Stimulated activated effector memory CD8-positive, alpha-beta T cell treated with anti-CD3 and anti-CD28 coated beads, Interleukin-12 subunit alpha, Interleukin-12 subunit beta, amount 100 ng/mL, for 72 hours (primary cell): ENCODE data around the gene P2RY1.
"Not testable (repeated sequence)": the region's sequence is repeated elsewhere in the genome, so short reads cannot be mapped to it uniquely, and the experiment has no call there.

ENCODE experiments used
- ATAC-seq: fragments of 150-1000 bp; cut with Tn5 transposase; 2 replicates; pipeline ENCODE4 v1.10.0; 2021
- DNase-seq, 2 donors: peaks; one replicate each; pipeline ENCODE4 v3.0.0; 2021 to 2022; ENCODE audit warnings: low spot score in 2 of 2
- H3K27ac Mint-ChIP-seq: one replicate; pipeline ENCODE4 v1.8.0; 2022; ENCODE audit warnings: mild to moderate bottlenecking, mixed read lengths
- H3K36me3 Mint-ChIP-seq: one replicate; pipeline ENCODE4 v1.8.0; 2022; ENCODE audit warnings: mild to moderate bottlenecking, mixed read lengths
- H3K4me1 Mint-ChIP-seq: one replicate; pipeline ENCODE4 v1.8.0; 2022; ENCODE audit warnings: mixed read lengths
- H3K4me3 Mint-ChIP-seq: one replicate; pipeline ENCODE4 v1.8.0; 2022; ENCODE audit warnings: mild to moderate bottlenecking, mixed read lengths
- H3K9me3 Mint-ChIP-seq: one replicate; pipeline ENCODE4 v1.8.0; 2022; ENCODE audit warnings: mixed read lengths

Gene P2RY1

DNA sequence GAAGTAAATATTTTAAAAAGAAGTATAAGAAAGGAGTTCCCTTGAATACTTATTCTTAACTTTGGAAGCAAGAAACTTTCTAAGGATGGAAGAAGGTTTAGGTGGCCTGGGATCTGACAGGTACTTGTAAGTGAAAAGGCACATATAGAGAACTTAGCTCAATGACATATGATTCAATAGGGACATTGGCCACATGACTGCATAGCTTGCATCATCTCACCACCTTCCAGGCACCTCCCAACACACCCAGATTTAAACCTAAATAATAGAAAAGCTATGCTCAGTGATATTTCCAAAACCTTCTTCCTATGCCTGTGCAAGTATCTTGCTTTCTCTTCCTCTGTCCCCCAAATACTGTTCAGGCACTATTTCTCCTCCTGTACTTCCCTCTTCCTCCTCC lies 4.7 kb upstream of the P2RY1 start:
- DNase-seq (no peak), ATAC-seq (no peak)
- Mint-ChIP-seq H3K4me3 (no peak overlapping the region), H3K4me1 (no peaks in the 10 kb centered on the region), H3K36me3 (no peaks in the 10 kb centered on the region), H3K27ac (no peak overlapping the region), H3K9me3 (no peaks in the 10 kb centered on the region)

DNA sequence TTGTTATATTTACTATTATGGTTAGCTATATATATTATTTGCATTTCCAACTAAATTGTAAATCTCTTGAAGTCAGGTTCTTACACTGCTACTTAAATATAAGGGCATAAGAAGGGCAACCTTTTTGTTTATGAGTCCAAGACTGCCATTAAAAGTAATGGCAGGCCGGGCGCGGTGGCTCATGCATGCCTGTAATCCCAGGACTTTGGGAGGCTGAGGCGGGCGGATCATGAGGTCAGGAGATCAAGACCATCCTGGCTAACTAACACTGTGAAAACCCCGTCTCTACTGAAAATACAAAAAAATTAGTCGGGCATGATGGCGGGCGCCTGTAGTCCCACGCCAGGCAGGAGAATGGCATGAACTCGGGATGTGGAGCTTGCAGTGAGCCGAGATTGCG lies 2.9 kb upstream of the P2RY1 start:
- no peak overlapping the region for H3K4me3 Mint-ChIP-seq
- DNase-seq (no peak), ATAC-seq (no peak)
- H3K27ac Mint-ChIP-seq: no peak overlapping the region
- H3K36me3 Mint-ChIP-seq: no peaks in the 10 kb centered on the region
- peaks cover 7% of the 10 kb centered on the region for H3K4me1 Mint-ChIP-seq
- no peaks in the 10 kb centered on the region for H3K9me3 Mint-ChIP-seq

DNA sequence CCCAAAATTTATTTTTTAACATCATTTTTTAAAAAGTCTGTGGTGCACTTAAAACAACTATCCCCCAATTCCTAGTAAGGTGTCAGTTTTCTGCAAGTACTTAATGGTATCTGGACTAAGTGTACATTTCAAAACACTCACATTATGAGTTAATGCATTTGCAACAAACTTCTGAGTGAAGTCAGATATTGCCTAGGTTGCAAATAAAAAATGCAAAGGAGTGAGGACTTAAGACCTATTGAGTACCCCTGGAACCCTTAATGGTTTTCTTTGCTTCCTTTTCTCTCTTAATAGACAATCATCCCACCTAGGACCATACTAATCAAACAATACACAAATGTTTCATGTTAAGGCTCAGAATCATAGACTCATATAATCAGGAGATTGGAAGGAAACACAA lies 1.8 kb upstream of the P2RY1 start:
- Mint-ChIP-seq H3K4me1 (peaks cover 7% of the 10 kb centered on the region), H3K27ac (no peak overlapping the region), H3K9me3 (no peaks in the 10 kb centered on the region), H3K36me3 (no peaks in the 10 kb centered on the region), H3K4me3 (no peak overlapping the region)
- no peak for DNase-seq
- ATAC-seq: no peak

DNA sequence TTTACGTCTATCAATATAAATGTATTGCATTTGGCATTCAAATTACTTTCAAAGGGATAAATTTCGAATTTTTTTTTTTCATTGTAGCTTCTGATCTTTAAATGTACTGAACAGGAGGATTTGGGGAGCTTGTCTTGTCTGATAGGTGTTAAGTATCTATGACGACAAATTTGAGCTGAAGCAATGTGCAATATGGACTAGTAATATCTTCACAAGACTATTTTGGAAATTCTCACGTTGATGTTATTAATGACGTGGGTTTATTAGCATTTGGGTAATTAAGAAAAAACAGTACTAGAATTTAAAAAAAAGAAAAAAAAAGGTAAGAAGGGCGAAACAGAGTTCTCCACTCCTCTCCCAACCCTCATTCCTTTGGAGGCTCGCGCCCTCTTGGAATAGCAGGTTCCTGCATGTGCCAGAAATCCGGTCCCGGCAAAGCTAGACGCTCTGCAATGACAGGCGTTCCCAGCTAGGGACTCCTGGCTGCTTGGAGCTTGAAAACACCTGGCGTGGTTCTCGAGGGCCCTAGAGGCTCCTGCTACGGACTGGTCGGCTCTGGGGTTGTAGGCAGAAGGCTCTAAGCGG lies 648 bp upstream of the P2RY1 start:
- Mint-ChIP-seq H3K9me3 (no peaks in the 10 kb centered on the region), H3K4me3 (peak overlapping the region; percentile 66), H3K36me3 (no peaks in the 10 kb centered on the region), H3K4me1 (peaks cover 7% of the 10 kb centered on the region), H3K27ac (no peak overlapping the region)
- DNase-seq (no peak), ATAC-seq (no peak)

DNA sequence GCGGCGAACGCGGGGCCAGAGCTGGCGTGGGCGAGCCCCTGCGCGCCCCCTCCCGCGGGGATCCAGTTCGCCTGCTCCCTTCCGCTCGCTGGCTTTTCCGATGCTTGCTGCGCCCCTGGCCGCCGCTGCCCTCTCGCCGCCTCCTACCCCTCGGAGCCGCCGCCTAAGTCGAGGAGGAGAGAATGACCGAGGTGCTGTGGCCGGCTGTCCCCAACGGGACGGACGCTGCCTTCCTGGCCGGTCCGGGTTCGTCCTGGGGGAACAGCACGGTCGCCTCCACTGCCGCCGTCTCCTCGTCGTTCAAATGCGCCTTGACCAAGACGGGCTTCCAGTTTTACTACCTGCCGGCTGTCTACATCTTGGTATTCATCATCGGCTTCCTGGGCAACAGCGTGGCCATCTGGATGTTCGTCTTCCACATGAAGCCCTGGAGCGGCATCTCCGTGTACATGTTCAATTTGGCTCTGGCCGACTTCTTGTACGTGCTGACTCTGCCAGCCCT lies 721 bp downstream of the P2RY1 start:
- DNase-seq (no peak), ATAC-seq (peak; percentile 9)
- Mint-ChIP-seq H3K9me3 (no peaks in the 10 kb centered on the region), H3K27ac (no peak overlapping the region), H3K4me1 (peaks cover 7% of the 10 kb centered on the region), H3K4me3 (peak overlapping the region; percentile 66), H3K36me3 (no peaks in the 10 kb centered on the region)

DNA sequence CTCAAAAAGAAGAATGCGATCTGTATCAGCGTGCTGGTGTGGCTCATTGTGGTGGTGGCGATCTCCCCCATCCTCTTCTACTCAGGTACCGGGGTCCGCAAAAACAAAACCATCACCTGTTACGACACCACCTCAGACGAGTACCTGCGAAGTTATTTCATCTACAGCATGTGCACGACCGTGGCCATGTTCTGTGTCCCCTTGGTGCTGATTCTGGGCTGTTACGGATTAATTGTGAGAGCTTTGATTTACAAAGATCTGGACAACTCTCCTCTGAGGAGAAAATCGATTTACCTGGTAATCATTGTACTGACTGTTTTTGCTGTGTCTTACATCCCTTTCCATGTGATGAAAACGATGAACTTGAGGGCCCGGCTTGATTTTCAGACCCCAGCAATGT lies 1.3 kb downstream of the P2RY1 start:
- H3K36me3 Mint-ChIP-seq: no peaks in the 10 kb centered on the region
- no peak overlapping the region for H3K27ac Mint-ChIP-seq
- H3K4me1 Mint-ChIP-seq: peaks cover 7% of the 10 kb centered on the region
- H3K4me3 Mint-ChIP-seq: peak overlapping the region; percentile 66
- ATAC-seq: no peak
- H3K9me3 Mint-ChIP-seq: no peaks in the 10 kb centered on the region
- DNase-seq: no peak

DNA sequence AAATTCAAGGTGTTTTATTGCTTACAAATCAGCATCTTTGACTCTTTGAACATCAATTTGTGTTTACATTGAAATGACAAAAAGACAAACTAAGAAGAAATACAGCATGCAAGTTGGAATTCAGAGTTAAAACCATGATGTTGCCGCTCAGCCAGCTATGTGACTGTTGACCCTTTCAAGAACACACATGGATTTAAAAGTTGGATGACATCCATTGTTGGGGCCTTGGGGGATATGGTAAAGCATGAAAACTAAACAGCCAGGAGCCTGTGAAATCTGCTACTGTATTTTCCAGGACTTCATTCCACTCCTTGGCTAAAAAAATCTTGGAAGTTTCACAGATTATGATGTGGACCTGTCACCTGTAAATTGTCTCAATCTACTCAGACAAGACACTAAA lies 4.6 kb downstream of the P2RY1 start:
- Mint-ChIP-seq H3K4me1 (peaks cover 7% of the 10 kb centered on the region), H3K36me3 (no peaks in the 10 kb centered on the region), H3K9me3 (no peaks in the 10 kb centered on the region), H3K27ac (no peak overlapping the region), H3K4me3 (no peak overlapping the region)
- no peak for ATAC-seq
- no peak for DNase-seq

DNA sequence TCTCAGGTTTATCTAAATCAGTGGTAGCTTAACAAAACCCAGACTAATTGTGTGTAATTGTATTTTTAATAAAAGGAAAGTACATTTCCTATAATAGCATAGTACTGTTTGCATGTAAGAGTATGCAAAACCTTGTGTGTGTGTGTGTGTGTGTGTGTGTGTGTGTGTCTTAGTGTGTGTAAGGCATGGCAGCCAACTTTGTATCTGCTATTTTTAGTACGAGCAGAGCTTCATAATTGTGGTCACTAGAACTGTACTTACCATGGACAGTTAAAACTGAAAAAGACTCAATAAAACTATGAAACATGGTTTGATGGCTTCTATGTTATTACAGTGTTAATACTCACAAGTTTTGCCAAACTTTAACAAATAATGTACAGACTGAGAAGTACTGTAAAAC lies 6.2 kb downstream of the P2RY1 start:
- H3K4me1 Mint-ChIP-seq: peaks cover 1% of the 10 kb centered on the region
- H3K36me3 Mint-ChIP-seq: no peaks in the 10 kb centered on the region
- no peaks in the 10 kb centered on the region for H3K9me3 Mint-ChIP-seq
- DNase-seq: no peak
- H3K27ac Mint-ChIP-seq: no peak overlapping the region
- no peak for ATAC-seq
- H3K4me3 Mint-ChIP-seq: no peak overlapping the region

DNA sequence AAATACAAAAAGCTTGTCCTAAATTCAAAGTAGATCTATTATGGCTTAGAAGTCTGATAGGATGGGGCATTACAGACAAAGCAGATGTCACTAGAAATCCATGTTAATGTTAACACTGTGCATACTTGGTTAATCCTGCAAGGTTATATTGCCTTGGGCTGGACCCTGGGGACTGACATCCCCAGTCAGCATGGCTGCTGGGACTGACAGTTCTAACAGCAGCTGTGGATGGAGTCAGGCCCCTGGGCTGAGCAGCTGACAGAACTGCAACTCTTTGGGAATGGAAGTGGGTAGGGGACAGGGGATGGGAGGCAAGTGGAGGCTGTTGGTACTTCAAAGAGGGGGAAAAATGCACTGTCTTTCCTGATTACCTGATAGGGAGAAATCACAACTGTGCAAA lies 7.5 kb downstream of the P2RY1 start:
- no peak overlapping the region for H3K27ac Mint-ChIP-seq
- ATAC-seq (no peak), DNase-seq (no peak)

DNA sequence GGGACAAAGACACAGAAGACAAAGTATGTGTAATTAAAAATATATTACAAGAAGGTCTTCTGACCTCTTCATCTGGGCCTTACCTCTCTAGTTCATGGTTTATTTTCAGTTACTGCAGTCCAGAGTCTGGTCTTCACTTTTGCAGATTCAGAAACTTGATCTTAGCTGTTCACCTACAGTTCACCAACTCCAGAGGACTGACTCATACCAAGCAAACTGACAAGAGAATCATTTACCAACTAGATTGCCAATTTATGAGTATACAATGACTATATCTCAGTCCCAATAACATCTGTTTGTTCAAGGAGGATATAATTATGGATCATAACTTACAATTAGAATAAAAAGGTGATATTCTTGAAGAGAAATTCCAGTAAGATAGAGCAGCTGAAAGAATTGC lies 9.0 kb downstream of the P2RY1 start:
- ATAC-seq (no peak), DNase-seq (no peak)
- Mint-ChIP-seq H3K4me1 (no peaks in the 10 kb centered on the region), H3K27ac (no peak overlapping the region), H3K36me3 (no peaks in the 10 kb centered on the region), H3K9me3 (peaks cover 4% of the 10 kb centered on the region), H3K4me3 (no peak overlapping the region)

More for the DNA sequence above, 7.5 kb downstream of the P2RY1 start:
- Mint-ChIP-seq H3K4me3 (no peak overlapping the region), H3K36me3 (no peaks in the 10 kb centered on the region), H3K9me3 (no peaks in the 10 kb centered on the region), H3K4me1 (no peaks in the 10 kb centered on the region)

DNA sequence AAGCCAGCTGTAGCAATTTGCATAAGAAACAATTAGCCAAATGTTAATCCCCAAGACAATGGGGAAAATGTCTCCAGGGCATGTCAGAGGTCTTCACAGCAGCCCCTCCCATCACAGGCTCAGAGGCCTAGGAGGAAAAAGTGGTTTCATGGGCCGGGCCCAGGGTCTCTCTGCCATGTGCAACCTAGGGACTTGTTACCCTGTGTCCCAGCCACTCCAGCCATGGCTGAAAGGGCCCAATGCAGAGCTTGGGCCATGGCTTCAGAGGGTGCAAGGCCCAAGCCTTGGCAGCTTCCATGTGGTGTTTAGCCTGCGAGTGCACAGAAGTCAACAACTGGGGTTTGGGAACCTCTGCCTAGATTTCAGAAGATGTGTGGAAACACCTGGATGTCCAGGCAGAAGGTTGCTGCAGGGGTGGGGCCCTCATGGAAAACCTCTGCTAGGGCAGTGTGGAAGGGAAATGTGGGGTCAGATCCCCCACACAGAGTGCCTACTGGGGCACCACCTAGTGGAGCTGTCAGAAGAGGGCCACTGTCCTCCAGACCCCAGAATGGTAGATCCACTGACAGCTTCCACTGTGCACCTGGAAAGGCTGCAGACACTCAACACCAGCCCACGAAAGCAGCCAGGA lies 11.8 kb downstream of the P2RY1 start:
- H3K27ac Mint-ChIP-seq, H3K36me3 Mint-ChIP-seq, H3K4me1 Mint-ChIP-seq, H3K9me3 Mint-ChIP-seq, ATAC-seq, DNase-seq, H3K4me3 Mint-ChIP-seq: not testable (repeated sequence)

DNA sequence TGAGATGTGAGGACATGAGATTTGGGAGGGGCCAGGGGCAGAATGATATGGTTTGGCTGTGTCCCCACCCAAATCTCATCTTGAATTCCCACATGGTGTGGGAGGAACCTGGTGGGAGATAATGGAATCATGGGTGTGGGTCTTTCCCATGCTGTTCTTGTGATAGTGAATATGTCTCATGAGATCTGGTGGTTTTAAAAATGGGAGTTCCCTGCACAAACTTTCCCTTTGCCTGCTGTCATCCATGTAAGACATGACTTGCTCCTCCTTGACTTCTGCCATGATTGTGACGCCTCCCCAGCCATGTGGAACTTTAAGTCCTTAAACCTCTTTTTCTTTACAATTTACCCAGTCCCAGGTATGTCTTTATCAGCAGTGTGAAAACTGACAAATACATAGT lies 12.7 kb downstream of the P2RY1 start:
- not testable (repeated sequence) for H3K27ac Mint-ChIP-seq, H3K9me3 Mint-ChIP-seq, ATAC-seq, DNase-seq, H3K36me3 Mint-ChIP-seq, H3K4me3 Mint-ChIP-seq, H3K4me1 Mint-ChIP-seq

DNA sequence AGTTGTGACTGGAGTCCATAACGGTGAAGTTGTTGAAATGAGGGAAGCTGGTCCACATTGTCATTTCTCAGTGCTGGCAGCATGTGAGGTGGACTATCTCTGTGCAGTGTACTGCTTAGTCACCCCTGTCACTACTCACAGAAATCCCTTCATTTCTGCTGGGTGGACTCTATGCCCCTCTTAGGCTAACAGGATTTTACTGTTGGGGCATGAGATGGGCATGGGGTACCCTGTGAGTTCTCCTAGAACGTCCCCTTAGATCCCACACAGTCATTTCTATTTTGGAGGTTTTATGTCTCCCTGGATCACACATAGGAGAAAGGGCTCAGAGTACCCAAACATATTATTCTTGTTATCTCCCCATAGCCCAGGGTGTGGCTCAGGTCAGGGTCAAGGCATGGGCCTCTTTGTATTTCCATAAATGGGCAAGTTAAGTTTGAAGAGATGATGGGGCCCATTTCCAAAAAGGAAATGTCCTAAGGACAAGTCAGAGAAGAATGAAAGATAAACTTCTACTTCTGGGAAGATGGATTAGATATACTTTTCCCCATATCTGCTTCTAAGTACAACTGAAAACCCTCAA lies 15.2 kb downstream of the P2RY1 start:
- Mint-ChIP-seq H3K9me3 (peaks cover 7% of the 10 kb centered on the region), H3K36me3 (no peaks in the 10 kb centered on the region), H3K27ac (no peak overlapping the region), H3K4me1 (no peaks in the 10 kb centered on the region), H3K4me3 (no peak overlapping the region)
- DNase-seq: no peak
- no peak for ATAC-seq

DNA sequence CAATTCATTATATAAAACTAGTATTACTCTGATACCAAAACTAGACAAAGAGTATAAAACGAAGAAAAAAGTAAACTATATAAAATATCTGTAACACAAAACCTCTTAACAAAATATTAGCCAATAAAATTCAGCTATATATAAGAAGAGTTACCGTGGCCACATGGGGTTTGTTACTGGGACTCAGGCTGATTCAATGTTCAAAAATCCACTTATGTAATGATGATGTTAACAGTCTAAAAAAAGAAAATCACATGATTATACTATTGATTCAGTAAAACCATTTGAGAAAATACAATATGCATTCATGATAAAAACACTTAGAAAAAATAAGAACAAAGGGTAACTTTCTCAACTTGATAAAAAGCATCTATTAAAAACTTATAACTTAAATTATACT lies 18.3 kb downstream of the P2RY1 start:
- Mint-ChIP-seq H3K9me3 (peaks cover 4% of the 10 kb centered on the region), H3K36me3 (no peaks in the 10 kb centered on the region), H3K4me3 (no peak overlapping the region), H3K4me1 (no peaks in the 10 kb centered on the region), H3K27ac (no peak overlapping the region)
- no peak for DNase-seq
- no peak for ATAC-seq

DNA sequence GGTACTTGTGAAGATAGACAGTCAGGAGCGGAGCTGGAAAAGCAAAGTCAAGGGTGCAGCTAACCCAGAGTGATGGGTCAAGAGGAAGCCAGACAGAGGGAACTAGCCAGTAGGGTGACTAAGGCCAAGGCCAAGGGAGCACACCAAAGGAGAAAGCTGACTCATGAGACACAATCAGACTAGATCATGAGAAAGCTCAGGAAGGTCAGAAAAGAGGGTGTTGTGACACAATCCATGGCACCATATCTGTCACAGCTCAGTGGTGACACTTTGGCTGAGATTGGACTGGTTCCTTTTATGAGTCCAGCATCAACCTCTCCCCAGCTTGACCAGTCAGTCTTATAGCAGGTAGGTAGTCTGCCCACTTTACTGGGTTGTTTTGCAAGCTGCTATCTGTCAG lies 22.2 kb downstream of the P2RY1 start:
- H3K9me3 Mint-ChIP-seq: no peaks in the 10 kb centered on the region
- no peaks in the 10 kb centered on the region for H3K4me1 Mint-ChIP-seq
- H3K27ac Mint-ChIP-seq: no peak overlapping the region
- no peaks in the 10 kb centered on the region for H3K36me3 Mint-ChIP-seq
- no peak overlapping the region for H3K4me3 Mint-ChIP-seq
- DNase-seq (no peak), ATAC-seq (peak; percentile 49)

DNA sequence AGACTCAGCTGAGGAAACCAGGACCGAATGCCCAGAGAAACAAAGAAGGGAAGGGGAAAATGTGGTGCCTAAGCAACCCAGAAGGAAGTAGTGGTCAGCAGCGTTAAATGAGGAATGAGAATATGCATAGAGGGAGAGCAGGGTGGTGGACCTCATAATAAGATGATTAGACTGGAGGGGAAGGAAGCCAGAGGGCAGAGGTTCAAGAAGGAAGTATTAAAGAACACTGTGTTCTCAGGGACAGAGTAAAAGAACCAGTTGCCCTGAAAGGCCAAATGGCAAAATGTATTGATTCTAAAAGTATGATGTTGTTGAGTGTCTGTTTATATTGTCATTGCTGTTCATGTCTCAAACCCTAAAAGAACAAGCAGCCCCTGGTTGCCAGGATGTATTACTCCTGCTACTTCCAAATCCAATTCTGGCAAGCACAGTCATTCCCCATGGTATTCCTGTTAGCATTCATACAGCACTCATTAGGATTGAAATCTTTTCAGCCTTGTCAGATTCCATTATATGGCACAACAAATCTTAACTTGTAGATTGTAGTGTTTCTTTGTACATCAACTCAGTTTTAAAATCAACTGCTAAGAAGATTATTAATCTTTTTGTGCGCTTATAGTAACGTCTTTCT lies 23.4 kb downstream of the P2RY1 start:
- Mint-ChIP-seq H3K4me1 (no peaks in the 10 kb centered on the region), H3K27ac (no peak overlapping the region), H3K36me3 (no peaks in the 10 kb centered on the region), H3K4me3 (no peak overlapping the region), H3K9me3 (no peaks in the 10 kb centered on the region)
- DNase-seq (no peak), ATAC-seq (no peak)
